HL-60 (cell line): ENCODE data around the gene SAMHD1.
"Not testable (repeated sequence)": the region's sequence is repeated elsewhere in the genome, so short reads cannot be mapped to it uniquely, and the experiment has no call there.

Experiments
- DNase-seq, 2 experiments: peaks; one replicate each; pipeline ENCODE4 v3.0.0-alpha.2; 2010 to 2020; ENCODE audit warnings: low read depth in 1 of 2, low spot score in 1 of 2
- H3K27ac ChIP-seq: fragments of 250-450 bp; sonication (Bioruptor Pico); replicated peaks from 2 replicates; pipeline ENCODE4 v1.5.1; 2020; ENCODE audit warnings: mild to moderate bottlenecking, moderate library complexity
- H3K27me3 ChIP-seq: fragments of 250-450 bp; sonication (Bioruptor Pico); 2 replicates; pipeline ENCODE4 v1.5.1; 2021; ENCODE audit warnings: mild to moderate bottlenecking, moderate library complexity; ENCODE audit not compliant: insufficient read depth, poor library complexity, severe bottlenecking
- H3K4me3 ChIP-seq: replicated peaks from 2 replicates; pipeline ENCODE4 v1.5.1; 2011; ENCODE audit warnings: mild to moderate bottlenecking, control low read depth, low read length; ENCODE audit not compliant: insufficient read depth
- GABPA ChIP-seq: IDR thresholded peaks from 2 replicates; pipeline ENCODE4 v1.6.1; 2012; ENCODE audit warnings: low read depth
- POLR2AphosphoS5 ChIP-seq: IDR thresholded peaks from 2 replicates; pipeline ENCODE4 v1.6.1; 2012; ENCODE audit warnings: low read depth
- SPI1 ChIP-seq: IDR thresholded peaks from 2 replicates; pipeline ENCODE4 v1.6.1; 2012; ENCODE audit warnings: low read depth, mild to moderate bottlenecking, borderline replicate concordance
- TF ChIP-seq, protein P1 (sequence below): IDR thresholded peaks from 2 replicates; pipeline ENCODE4 v1.6.1; 2012; ENCODE audit warnings: low read depth; ENCODE audit not compliant: insufficient replicate concordance
- TF ChIP-seq, protein P2 (sequence below): IDR thresholded peaks from one replicate; pipeline ENCODE4 v1.5.1; 2011; ENCODE audit warnings: low read length, control low read depth, inconsistent platforms; ENCODE audit not compliant: insufficient read depth

The SAMHD1 gene

DNA sequence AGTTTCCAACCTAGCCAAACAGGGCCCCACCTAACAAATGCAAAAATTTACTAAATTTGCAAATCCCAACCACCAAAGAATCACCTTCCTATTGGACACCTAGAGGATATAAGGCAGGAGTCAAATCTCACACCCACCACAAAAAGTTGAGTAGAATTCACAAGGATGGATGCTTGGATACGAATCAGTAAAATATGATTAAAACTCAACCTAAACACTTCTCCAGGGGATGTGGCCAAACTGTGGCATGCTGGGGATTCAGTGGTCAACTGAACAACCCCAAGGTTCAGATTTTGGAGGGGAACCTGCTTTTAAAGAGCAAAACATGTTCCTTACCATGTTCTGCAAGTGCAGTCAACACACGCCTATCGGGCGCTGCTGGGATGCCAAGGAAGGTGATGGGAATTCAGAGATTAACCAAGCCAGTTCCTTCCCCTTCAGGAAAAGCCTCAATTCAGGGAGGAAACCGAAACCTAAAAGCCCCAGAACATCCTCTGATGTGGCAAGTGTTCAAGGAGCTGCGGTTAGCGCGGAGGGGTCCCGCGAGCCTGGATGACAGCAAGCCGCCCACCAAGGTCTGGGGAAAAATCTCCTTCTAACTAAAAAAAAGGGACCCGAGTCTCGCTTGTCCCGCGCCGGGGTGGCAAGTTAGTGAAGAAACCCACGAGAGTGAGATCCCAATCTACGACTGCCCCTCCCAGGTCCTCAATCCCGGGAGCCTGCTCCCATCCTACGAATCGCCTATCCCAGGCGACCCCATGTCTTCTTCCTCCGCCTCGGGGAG lies 902 bp downstream of the SAMHD1 start:
- peak; percentile 27 to 64 for DNase-seq
- Histone ChIP-seq H3K27me3 (no peaks in the 10 kb centered on the region), H3K4me3 (peak overlapping the region; percentile 83), H3K27ac (peak overlapping the region; percentile 67)
- TF ChIP-seq, protein P1, sequence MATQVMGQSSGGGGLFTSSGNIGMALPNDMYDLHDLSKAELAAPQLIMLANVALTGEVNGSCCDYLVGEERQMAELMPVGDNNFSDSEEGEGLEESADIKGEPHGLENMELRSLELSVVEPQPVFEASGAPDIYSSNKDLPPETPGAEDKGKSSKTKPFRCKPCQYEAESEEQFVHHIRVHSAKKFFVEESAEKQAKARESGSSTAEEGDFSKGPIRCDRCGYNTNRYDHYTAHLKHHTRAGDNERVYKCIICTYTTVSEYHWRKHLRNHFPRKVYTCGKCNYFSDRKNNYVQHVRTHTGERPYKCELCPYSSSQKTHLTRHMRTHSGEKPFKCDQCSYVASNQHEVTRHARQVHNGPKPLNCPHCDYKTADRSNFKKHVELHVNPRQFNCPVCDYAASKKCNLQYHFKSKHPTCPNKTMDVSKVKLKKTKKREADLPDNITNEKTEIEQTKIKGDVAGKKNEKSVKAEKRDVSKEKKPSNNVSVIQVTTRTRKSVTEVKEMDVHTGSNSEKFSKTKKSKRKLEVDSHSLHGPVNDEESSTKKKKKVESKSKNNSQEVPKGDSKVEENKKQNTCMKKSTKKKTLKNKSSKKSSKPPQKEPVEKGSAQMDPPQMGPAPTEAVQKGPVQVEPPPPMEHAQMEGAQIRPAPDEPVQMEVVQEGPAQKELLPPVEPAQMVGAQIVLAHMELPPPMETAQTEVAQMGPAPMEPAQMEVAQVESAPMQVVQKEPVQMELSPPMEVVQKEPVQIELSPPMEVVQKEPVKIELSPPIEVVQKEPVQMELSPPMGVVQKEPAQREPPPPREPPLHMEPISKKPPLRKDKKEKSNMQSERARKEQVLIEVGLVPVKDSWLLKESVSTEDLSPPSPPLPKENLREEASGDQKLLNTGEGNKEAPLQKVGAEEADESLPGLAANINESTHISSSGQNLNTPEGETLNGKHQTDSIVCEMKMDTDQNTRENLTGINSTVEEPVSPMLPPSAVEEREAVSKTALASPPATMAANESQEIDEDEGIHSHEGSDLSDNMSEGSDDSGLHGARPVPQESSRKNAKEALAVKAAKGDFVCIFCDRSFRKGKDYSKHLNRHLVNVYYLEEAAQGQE = no peak
- no peak for TF ChIP-seq SPI1
- TF ChIP-seq, protein P2, sequence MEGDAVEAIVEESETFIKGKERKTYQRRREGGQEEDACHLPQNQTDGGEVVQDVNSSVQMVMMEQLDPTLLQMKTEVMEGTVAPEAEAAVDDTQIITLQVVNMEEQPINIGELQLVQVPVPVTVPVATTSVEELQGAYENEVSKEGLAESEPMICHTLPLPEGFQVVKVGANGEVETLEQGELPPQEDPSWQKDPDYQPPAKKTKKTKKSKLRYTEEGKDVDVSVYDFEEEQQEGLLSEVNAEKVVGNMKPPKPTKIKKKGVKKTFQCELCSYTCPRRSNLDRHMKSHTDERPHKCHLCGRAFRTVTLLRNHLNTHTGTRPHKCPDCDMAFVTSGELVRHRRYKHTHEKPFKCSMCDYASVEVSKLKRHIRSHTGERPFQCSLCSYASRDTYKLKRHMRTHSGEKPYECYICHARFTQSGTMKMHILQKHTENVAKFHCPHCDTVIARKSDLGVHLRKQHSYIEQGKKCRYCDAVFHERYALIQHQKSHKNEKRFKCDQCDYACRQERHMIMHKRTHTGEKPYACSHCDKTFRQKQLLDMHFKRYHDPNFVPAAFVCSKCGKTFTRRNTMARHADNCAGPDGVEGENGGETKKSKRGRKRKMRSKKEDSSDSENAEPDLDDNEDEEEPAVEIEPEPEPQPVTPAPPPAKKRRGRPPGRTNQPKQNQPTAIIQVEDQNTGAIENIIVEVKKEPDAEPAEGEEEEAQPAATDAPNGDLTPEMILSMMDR = no peak
- no peak for TF ChIP-seq POLR2AphosphoS5
- no peak for TF ChIP-seq GABPA

GRCh38 chr20:36941401-36941835 lies 10.1 kb downstream of the SAMHD1 start:
- Histone ChIP-seq H3K27me3 (no peaks in the 10 kb centered on the region), H3K4me3 (no peak overlapping the region), H3K27ac (no peak overlapping the region)
- DNase-seq = no peak
- TF ChIP-seq GABPA (no peak), SPI1 (no peak), POLR2AphosphoS5 (no peak)

GRCh38 chr20:36937402-36937770 lies 14.1 kb downstream of the SAMHD1 start:
- no peak overlapping the region for H3K4me3 ChIP-seq
- TF ChIP-seq GABPA (no peak), SPI1 (no peak), POLR2AphosphoS5 (no peak)
- TF ChIP-seq, protein P2 = no peak
- TF ChIP-seq, protein P1 = no peak
- no peak for DNase-seq
- H3K27ac ChIP-seq = no peak overlapping the region
- H3K27me3 ChIP-seq = no peaks in the 10 kb centered on the region

GRCh38 chr20:36936761-36937401 lies 14.6 kb downstream of the SAMHD1 start:
- not testable (repeated sequence) for H3K27me3 ChIP-seq, H3K4me3 ChIP-seq, H3K27ac ChIP-seq, DNase-seq
